BLaER1 treated with 17β-estradiol and CSF1 and Interleukin-3, amounts not matched to agents 10 nM and 100 nM (cell line): ENCODE data around the gene DPT.

ENCODE experiments used
- H3K27ac ChIP-seq, 11 experiments: shearing (Covaris generic); formaldehyde crosslinking; 2 replicates each; pipeline ENCODE4 v1.8.1; 2022
- H3K27me3 ChIP-seq, 11 experiments: shearing (Covaris generic); formaldehyde crosslinking; 2 replicates each; pipeline ENCODE4 v1.8.1; 2022
- H3K36me3 ChIP-seq, 11 experiments: shearing (Covaris generic); formaldehyde crosslinking; 2 replicates each; pipeline ENCODE4 v1.8.1; 2022
- H3K4me1 ChIP-seq, 10 experiments: shearing (Covaris generic); formaldehyde crosslinking; 2 replicates each; pipeline ENCODE4 v1.8.1; 2022
- H3K4me2 ChIP-seq, 11 experiments: shearing (Covaris generic); formaldehyde crosslinking; 2 replicates each; pipeline ENCODE4 v1.8.1; 2022
- H3K4me3 ChIP-seq, 10 experiments: shearing (Covaris generic); formaldehyde crosslinking; 2 replicates each; pipeline ENCODE4 v1.8.1; 2022
- H3K9ac ChIP-seq, 11 experiments: shearing (Covaris generic); formaldehyde crosslinking; 2 replicates each; pipeline ENCODE4 v1.8.1; 2022
- H3K9me3 ChIP-seq, 11 experiments: shearing (Covaris generic); formaldehyde crosslinking; replicated peaks in 1 of 11; 2 replicates each; pipeline ENCODE4 v1.8.1; 2022
- H4K20me1 ChIP-seq, 11 experiments: shearing (Covaris generic); formaldehyde crosslinking; 2 replicates each; pipeline ENCODE4 v1.8.1; 2022
- Cebpa-rat ChIP-seq, 11 experiments: shearing (Covaris generic); IDR thresholded peaks; 2 replicates each; pipeline ENCODE4 v1.8.1; 2022

DPT gene

GRCh38 chr1:168709405-168710363, 19.3 kb downstream of the DPT start:
- Histone ChIP-seq H3K27me3 (no peaks in the 10 kb centered on the region), H3K4me2 (no peak overlapping the region), H3K4me3 (no peak overlapping the region), H3K27ac (no peak overlapping the region), H3K9ac (no peak overlapping the region), H4K20me1 (no peaks in the 10 kb centered on the region), H3K36me3 (no peaks in the 10 kb centered on the region), H3K4me1 (no peaks in the 10 kb centered on the region), H3K9me3 (no peaks in the 10 kb centered on the region; a peak in 1 of 22 replicates)
- no peak for TF ChIP-seq Cebpa-rat (IDR thresholded peaks at IDR 0.05)

DNA sequence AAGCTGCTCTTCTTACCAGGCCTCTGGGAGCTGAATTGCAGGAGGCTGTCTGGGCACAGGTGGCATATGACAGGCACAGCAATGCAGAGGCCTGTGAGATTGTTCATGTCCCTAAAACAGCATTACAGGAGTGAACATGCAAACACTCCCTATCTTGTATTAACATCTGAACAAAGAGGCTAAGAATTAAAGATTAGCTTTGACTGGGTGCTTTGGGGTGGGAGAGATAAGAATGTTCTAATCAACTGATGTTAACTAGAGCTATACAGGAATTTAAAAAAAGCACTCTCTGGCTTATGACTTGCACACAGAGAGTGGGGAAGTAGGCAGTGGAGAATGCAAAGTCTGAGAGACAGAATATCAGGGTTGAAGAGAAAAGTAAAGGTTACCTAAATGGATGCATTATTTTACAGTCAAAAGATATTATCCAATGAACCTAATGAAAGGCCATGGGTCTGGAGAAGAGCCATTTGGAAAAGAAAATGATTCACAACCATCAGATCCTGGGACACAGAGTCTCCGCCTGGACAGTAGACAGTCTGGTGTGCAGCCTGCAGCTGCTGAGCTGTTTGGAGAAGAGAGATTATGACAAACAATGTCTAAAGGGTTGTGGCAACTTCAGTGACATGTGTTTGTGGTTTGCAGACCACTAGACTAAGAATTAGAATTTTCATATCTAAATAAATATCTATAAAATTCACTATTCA, 20.2 kb downstream of the DPT start:
- Histone ChIP-seq H3K27me3 (no peaks in the 10 kb centered on the region), H3K9me3 (no peaks in the 10 kb centered on the region; a peak in 1 of 22 replicates), H3K4me2 (no peak overlapping the region), H3K9ac (no peak overlapping the region), H3K4me3 (no peak overlapping the region), H3K4me1 (no peaks in the 10 kb centered on the region), H4K20me1 (no peaks in the 10 kb centered on the region), H3K36me3 (no peaks in the 10 kb centered on the region), H3K27ac (no peak overlapping the region)
- no peak for TF ChIP-seq Cebpa-rat (IDR thresholded peaks at IDR 0.05)

- no peak for TF ChIP-seq Cebpa-rat (IDR thresholded peaks at IDR 0.05)
- no peaks in the 10 kb centered on the region; a peak in 1 of 22 replicates for H3K9me3 ChIP-seq
These were observed 22.5 kb downstream of the DPT start for GRCh38 chr1:168706391-168706992.

DNA sequence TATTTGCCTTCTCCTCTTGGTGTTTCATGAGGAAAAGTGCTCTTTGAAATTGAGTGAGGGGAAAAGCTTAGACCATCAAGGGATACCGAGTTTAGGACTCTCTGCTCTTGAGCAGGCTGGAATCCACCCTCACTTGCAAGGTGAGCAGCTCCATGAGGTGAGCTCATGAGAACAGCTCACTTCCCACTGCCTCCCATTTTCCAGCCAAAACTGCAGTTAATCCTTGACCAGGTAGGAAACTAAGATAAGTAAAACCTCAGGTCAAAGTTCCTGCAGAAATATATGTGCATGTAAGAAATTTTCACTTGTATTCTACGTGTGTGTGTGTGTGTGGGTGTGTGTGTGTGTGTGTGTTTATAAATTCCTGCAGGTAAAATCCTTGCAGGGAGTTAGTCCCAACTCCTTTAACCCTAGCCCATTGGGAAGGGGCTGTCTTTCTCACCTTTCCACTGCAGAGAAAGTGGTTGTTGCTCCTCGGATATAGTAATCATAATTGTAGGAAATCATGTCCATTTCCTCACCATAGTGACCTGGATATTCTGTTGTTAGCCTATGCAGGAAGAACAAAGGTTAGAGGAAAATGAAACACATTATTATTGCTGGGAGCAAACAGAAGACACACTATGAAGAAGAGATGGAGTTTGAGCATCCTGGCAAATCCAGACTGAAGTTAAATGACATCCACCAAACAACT, 28.3 kb downstream of the DPT start:
- Histone ChIP-seq H3K27me3 (no peaks in the 10 kb centered on the region), H3K9ac (no peak overlapping the region), H3K9me3 (no peaks in the 10 kb centered on the region), H3K36me3 (no peaks in the 10 kb centered on the region), H4K20me1 (no peaks in the 10 kb centered on the region), H3K27ac (no peak overlapping the region), H3K4me3 (no peak overlapping the region), H3K4me2 (no peak overlapping the region), H3K4me1 (no peaks in the 10 kb centered on the region)
- no peak for TF ChIP-seq Cebpa-rat (IDR thresholded peaks at IDR 0.05)

More at GRCh38 chr1:168706391-168706992, 22.5 kb downstream of the DPT start:
- no peak overlapping the region for H3K4me2 ChIP-seq
- no peaks in the 10 kb centered on the region for H4K20me1 ChIP-seq
- H3K27me3 ChIP-seq, result no peaks in the 10 kb centered on the region
- no peak overlapping the region for H3K27ac ChIP-seq
- no peak overlapping the region for H3K9ac ChIP-seq
- no peaks in the 10 kb centered on the region for H3K4me1 ChIP-seq
- no peak overlapping the region for H3K4me3 ChIP-seq
- H3K36me3 ChIP-seq, result no peaks in the 10 kb centered on the region

DNA sequence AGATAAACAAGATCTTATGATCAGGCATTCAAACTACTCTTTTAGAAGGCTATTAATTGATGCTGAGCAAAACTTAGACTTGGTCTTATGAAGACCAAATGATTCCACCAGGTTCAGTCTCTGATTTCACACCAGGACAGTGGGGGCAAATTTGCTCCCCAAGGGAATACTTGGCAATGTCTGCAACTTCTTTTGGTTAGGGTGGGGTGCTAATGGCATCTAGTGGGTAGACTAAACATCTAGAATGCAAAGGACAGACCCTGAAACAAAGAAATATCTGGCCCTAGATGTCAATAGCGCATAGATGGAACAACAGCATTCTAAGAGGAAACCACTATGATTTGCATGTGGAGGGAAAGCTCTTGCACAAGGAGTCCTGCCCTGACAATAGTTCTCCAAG, 30.6 kb downstream of the DPT start:
- TF ChIP-seq Cebpa-rat (IDR thresholded peaks at IDR 0.05), result no peak
- Histone ChIP-seq H3K27ac (no peak overlapping the region), H4K20me1 (no peaks in the 10 kb centered on the region), H3K4me1 (no peaks in the 10 kb centered on the region), H3K4me2 (no peak overlapping the region), H3K9me3 (no peaks in the 10 kb centered on the region), H3K27me3 (no peaks in the 10 kb centered on the region), H3K4me3 (no peak overlapping the region), H3K36me3 (no peaks in the 10 kb centered on the region), H3K9ac (no peak overlapping the region)

DNA sequence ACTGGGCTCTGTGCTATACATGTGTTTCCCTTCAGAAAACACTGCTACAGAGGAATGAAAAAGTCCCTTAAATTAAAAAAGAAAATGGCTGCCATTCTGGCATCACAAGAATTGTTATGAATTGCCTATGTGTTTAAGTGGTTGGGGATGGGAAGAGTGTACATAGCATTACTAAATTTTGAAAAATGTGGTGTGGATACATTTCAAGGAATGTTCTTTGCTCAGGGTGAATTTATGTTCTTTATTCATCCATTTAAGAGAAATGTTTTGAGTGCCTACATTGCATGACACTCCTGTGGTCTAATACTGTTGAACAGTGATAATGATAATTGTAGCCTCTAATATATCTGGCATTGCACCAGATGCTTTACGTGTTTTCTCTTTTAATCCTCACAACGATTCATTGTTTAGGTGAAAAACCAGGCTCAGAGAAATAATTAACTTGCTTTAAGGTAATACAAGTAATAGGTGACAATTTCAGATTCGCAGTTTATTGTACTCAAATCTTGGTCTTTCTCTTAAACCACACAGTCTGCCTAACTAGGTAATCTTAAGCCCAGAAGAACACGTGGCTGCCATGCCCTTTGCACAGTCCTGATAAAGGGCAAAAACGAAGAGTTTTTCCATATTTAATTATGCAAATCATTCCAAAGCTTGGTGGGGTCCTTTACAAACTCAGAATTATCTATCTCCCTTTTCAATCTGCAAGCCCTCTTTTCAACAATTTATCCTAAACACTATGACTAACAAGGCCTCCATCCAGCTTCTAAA, 31.5 kb downstream of the DPT start:
- H3K27ac ChIP-seq, result no peak overlapping the region
- H3K9ac ChIP-seq, result no peak overlapping the region
- H4K20me1 ChIP-seq, result no peaks in the 10 kb centered on the region
- no peaks in the 10 kb centered on the region for H3K9me3 ChIP-seq
- H3K4me2 ChIP-seq, result no peak overlapping the region
- no peaks in the 10 kb centered on the region for H3K36me3 ChIP-seq
- H3K4me1 ChIP-seq, result no peaks in the 10 kb centered on the region
- TF ChIP-seq Cebpa-rat (IDR thresholded peaks at IDR 0.05), result no peak
- H3K4me3 ChIP-seq, result no peak overlapping the region
- no peaks in the 10 kb centered on the region for H3K27me3 ChIP-seq

DNA sequence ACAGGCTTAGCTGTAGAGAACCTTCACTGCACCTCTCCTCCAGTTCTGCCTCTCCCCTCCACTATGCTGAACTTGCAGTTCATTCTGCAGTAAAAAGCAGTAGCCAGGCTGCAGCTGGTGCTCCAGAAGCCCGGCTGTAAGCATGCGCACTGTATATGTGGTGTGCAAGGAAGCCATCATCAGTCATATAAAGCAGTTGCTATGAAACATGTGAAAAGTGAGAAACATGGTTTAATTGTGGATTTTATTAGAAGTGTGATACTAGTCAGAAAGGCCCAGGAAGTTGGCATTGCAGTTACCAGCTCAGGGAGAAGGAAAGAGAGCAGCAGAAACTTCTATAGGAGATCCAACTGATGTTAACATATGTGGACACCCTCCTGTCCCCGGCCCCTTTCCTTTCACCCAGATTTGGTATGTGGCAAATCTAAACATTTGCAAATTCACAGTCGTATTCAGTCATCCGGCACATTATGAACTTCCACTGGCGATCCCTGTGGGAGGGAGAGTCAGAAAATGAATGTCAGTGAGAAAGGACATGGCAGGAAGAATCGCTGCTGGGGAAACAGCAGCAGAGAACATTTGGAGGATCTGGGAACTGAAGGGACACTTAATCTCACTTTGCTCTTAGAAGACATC, 32.8 kb downstream of the DPT start:
- Histone ChIP-seq H3K27ac (no peak overlapping the region), H3K4me3 (no peak overlapping the region), H3K9ac (no peak overlapping the region), H3K9me3 (no peaks in the 10 kb centered on the region), H3K36me3 (no peaks in the 10 kb centered on the region), H3K4me1 (no peaks in the 10 kb centered on the region), H4K20me1 (no peaks in the 10 kb centered on the region), H3K4me2 (no peak overlapping the region), H3K27me3 (no peaks in the 10 kb centered on the region)
- TF ChIP-seq Cebpa-rat (IDR thresholded peaks at IDR 0.05), result no peak

DNA sequence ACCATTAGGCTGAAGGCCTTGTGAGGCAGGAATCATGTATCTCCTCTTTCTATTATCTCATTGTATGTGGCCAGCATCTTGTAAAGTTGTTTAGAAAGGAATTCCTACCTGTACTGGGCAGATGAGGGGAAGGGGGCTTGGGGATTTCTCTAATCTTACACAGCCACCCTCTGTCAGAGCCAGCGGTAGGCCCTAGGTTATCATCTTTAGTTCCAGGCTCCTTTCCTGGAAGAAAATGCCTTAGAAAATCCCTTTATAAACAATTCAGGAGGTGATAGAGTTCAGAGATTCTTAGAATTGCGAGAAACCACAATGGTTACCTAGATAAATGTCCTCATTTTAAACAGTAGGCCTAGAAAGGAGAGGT, 35.2 kb downstream of the DPT start:
- H3K4me3 ChIP-seq, result no peak overlapping the region
- TF ChIP-seq Cebpa-rat (IDR thresholded peaks at IDR 0.05), result no peak
- H4K20me1 ChIP-seq, result no peaks in the 10 kb centered on the region
- no peak overlapping the region for H3K4me2 ChIP-seq
- H3K4me1 ChIP-seq, result no peaks in the 10 kb centered on the region
- no peaks in the 10 kb centered on the region for H3K36me3 ChIP-seq
- H3K9ac ChIP-seq, result no peak overlapping the region
- no peaks in the 10 kb centered on the region for H3K27me3 ChIP-seq
- no peak overlapping the region for H3K27ac ChIP-seq
- no peaks in the 10 kb centered on the region for H3K9me3 ChIP-seq
